PC-3 (cell line): ENCODE data around the gene CRTAC1.

Experiments
- CTCF ChIP-seq: fragments of 300-600 bp; sonication (generic); conservative IDR thresholded peaks from 2 replicates; pipeline ENCODE4 v1.5.1; 2017; ENCODE audit warnings: antibody characterized with exemption, low read depth, mild to moderate bottlenecking, low read length
- EZH2 ChIP-seq: fragments of 300-600 bp; sonication (generic); IDR thresholded peaks from one replicate; pipeline ENCODE4 v1.6.1; 2017; ENCODE audit warnings: antibody characterized with exemption, mild to moderate bottlenecking, low read length; ENCODE audit not compliant: unreplicated experiment
- EZH2phosphoT487 ChIP-seq: fragments of 300-600 bp; sonication (generic); IDR thresholded peaks from 2 replicates; pipeline ENCODE4 v1.6.1; 2018; ENCODE audit warnings: mild to moderate bottlenecking, antibody characterized with exemption, low read length, borderline replicate concordance

GRCh38 chr10:98035599-98035998 is 5.2 kb upstream of the CRTAC1 start:
- TF ChIP-seq CTCF = no peak
- TF ChIP-seq EZH2 = no peak
- TF ChIP-seq EZH2phosphoT487 = no peak
